Loucy (cell line): ENCODE data around the gene KDM4B.

Experiments used
- CTCF ChIP-seq: fragments of 200-600 bp; sonication (generic); conservative IDR thresholded peaks from 2 replicates; pipeline ENCODE4 v1.5.1; 2014; ENCODE audit warnings: mild to moderate bottlenecking, antibody characterized with exemption, low read length
- EZH2phosphoT487 ChIP-seq: fragments of 200-600 bp; IDR thresholded peaks from 2 replicates; pipeline ENCODE4 v1.6.1; 2018; ENCODE audit warnings: antibody characterized with exemption, mild to moderate bottlenecking, moderate library complexity, borderline replicate concordance

- TF ChIP-seq CTCF (no peak), EZH2phosphoT487 (no peak)
Measured at GRCh38 chr19:5181329-5181728, 212.4 kb downstream of the KDM4B start.
